ENCODE results near the gene EYS.
A peak's percentile ranks its signal among the peaks of the same experiment; 100 is the strongest.

Gene EYS

GRCh38 chr6:64812138-64812537, 894.9 kb downstream of the EYS start:
- no peak overlapping the region for H3K4me3 ChIP-seq (ENCODE audit: low read depth, low read length)
- in situ Hi-C loops (cut with HindIII; ENCODE audit: low sequenced_read_pairs): no loop called here
- TF ChIP-seq, protein P1, sequence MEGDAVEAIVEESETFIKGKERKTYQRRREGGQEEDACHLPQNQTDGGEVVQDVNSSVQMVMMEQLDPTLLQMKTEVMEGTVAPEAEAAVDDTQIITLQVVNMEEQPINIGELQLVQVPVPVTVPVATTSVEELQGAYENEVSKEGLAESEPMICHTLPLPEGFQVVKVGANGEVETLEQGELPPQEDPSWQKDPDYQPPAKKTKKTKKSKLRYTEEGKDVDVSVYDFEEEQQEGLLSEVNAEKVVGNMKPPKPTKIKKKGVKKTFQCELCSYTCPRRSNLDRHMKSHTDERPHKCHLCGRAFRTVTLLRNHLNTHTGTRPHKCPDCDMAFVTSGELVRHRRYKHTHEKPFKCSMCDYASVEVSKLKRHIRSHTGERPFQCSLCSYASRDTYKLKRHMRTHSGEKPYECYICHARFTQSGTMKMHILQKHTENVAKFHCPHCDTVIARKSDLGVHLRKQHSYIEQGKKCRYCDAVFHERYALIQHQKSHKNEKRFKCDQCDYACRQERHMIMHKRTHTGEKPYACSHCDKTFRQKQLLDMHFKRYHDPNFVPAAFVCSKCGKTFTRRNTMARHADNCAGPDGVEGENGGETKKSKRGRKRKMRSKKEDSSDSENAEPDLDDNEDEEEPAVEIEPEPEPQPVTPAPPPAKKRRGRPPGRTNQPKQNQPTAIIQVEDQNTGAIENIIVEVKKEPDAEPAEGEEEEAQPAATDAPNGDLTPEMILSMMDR (IDR thresholded peaks at IDR 0.05; ENCODE audit: low read depth, low read length): no peak
- no peak for DNase-seq (ENCODE audit: low read depth, low spot score)

DNA sequence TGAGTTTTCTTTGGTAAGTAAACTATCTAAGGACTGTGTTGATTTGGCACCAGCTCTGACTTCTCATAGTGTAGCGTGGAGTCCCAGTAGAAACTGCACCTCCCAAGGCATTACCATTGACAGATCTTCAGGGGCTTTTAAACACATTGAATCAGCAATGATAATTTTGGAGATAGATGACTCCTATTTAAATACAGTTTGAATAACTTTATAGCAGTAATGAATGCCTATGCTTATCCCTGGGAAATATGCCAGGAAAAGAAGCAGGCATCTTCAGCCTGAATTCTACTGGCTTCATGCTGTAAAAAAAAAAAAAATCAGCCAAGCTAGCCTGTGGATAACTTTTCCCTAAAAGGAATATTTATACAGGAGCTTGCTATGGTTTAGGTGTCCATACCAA, 895.9 kb downstream of the EYS start:
- no peak overlapping the region for H3K4me3 ChIP-seq (ENCODE audit: low read depth, low read length)
- peak; percentile 3 for DNase-seq (ENCODE audit: low read depth, low spot score)
- TF ChIP-seq, protein P1 (IDR thresholded peaks at IDR 0.05; ENCODE audit: low read depth, low read length): no peak
- in situ Hi-C loops (cut with HindIII; ENCODE audit: low sequenced_read_pairs): no loop called here

GRCh38 chr6:64807785-64808184, 899.2 kb downstream of the EYS start:
- TF ChIP-seq, protein P1 (IDR thresholded peaks at IDR 0.05; ENCODE audit: low read depth, low read length): no peak
- in situ Hi-C loops (cut with HindIII; ENCODE audit: low sequenced_read_pairs): no loop called here
- DNase-seq (ENCODE audit: low read depth, low spot score): no peak

DNA sequence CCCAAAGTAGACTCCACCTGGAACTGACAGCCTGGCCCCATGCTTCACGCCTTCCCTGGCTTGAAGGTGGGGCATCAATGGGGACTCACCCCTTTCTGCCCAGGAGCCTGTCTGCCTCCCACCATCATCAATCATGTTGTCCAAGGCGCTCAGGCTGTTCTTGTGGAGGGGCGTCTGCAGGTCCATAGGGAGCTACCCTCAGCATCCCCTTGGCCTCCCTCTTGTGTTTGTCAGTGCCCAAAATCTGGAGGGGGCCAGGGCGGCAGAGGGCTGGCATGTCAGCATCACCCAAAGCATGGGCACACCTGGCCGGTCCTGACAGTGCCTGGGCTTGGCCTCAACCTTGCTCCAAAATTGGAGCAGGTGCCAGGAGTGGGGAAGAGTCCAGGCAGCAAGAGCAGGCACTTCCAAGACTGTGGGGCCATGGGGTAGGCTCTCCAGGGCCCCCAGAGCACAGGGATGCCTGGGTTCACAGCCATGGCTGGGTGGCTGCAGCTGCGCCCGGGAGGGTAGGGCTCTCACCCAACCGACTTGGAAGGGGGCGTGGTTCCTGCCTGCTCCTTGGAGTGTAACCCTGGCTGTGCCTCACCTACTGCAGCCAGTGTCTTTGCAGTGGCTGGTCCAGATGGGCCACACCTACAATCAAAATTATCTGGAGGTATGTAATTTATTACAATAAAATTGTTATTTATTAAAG, 903.4 kb downstream of the EYS start:
- no peak for DNase-seq (ENCODE audit: low read depth, low spot score)
- TF ChIP-seq, protein P1 (IDR thresholded peaks at IDR 0.05; ENCODE audit: low read depth, low read length): no peak
- H3K4me3 ChIP-seq (ENCODE audit: low read depth, low read length): no peak overlapping the region
- in situ Hi-C loops (cut with HindIII; ENCODE audit: low sequenced_read_pairs): no loop called here

More at GRCh38 chr6:64807785-64808184, 899.2 kb downstream of the EYS start:
- H3K4me3 ChIP-seq (ENCODE audit: low read depth, low read length): no peak overlapping the region

DNA sequence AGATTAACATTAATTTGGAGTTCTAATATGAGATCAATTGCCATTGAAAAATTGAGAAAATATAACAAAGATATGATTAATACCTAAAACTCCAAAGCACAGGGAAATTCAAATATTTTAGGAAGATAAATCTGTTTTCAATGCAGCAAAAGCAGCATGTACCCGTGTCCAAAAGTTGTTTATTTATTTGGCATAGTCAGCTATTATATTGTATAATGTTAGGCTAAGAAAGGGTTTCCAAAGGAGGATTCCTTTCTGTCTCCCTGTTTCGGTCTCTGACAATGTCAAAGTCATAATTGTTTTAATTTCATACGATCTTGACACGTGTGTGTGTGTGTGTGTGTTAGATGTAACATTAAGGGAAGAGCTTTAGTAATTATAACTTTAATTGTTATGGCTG, 914.5 kb downstream of the EYS start:
- in situ Hi-C loops (cut with HindIII; ENCODE audit: low sequenced_read_pairs): no loop called here
- DNase-seq (ENCODE audit: low read depth, low spot score): no peak
- no peak overlapping the region for H3K4me3 ChIP-seq (ENCODE audit: low read depth, low read length)
- TF ChIP-seq, protein P1 (IDR thresholded peaks at IDR 0.05; ENCODE audit: low read depth, low read length): no peak

GRCh38 chr6:64789476-64789875, 917.5 kb downstream of the EYS start:
- TF ChIP-seq, protein P1 (IDR thresholded peaks at IDR 0.05; ENCODE audit: low read depth, low read length): no peak
- no peak for DNase-seq (ENCODE audit: low read depth, low spot score)
- H3K4me3 ChIP-seq (ENCODE audit: low read depth, low read length): no peak overlapping the region
- in situ Hi-C loops (cut with HindIII; ENCODE audit: low sequenced_read_pairs): no loop called here
